PC-3 (cell line): Measurements from ENCODE around the gene TOPORS. TPM values are rescaled to one million over a fixed set of nuclear protein-coding genes. Genes with fewer than 3 reads are reported as not detected.

Experiments
- ATAC-seq: fragments of 200-7000 bp; cut with Tn5 transposase; 2 replicates; pipeline ENCODE4 v1.9.1; 2020; ENCODE audit warnings: mild to moderate bottlenecking, moderate library complexity
- BruUV-seq: library from RNA; stranded (reverse); fragments of 400-500 nt; replicated peaks from 2 replicates; lab custom pipeline; 2021; lab: Mats Ljungman, UMichigan
- CTCF ChIA-PET: fragments of 300-600 bp; sonication (Branson Sonifier 250); formaldehyde crosslinking; loops from one replicate; lab custom pipeline; 2022; ENCODE audit warnings: antibody characterized with exemption; lab: Charles Lee
- POLR2A ChIA-PET: fragments of 300-600 bp; sonication (Branson Sonifier 250); formaldehyde crosslinking; loops from one replicate; lab custom pipeline; 2022; ENCODE audit warnings: antibody characterized with exemption; ENCODE audit not compliant: unreplicated experiment; lab: Charles Lee
- DNase-seq: peaks from one replicate; pipeline ENCODE4 v3.0.0-alpha.2; 2015
- H2AFZ ChIP-seq: fragments of 300-600 bp; sonication (generic); 2 replicates; pipeline ENCODE4 v1.6.0; 2016; ENCODE audit warnings: antibody characterized with exemption, low read length
- H3F3A ChIP-seq: fragments of 300-600 bp; sonication (generic); one replicate; pipeline ENCODE4 v1.6.0; 2017; ENCODE audit warnings: antibody characterized with exemption, low read length, control low read depth, mild to moderate bottlenecking; ENCODE audit not compliant: unreplicated experiment
- H3K27ac ChIP-seq: fragments of 300-600 bp; sonication (generic); 2 replicates; pipeline ENCODE4 v1.5.1; 2016; ENCODE audit warnings: mild to moderate bottlenecking, low read length
- H3K27me3 ChIP-seq: fragments of 300-600 bp; sonication (generic); 2 replicates; pipeline ENCODE4 v1.6.1; 2016; ENCODE audit warnings: low read length, mixed read lengths
- H3K36me3 ChIP-seq: fragments of 300-600 bp; sonication (generic); 2 replicates; pipeline ENCODE4 v1.6.1; 2016; ENCODE audit warnings: low read depth, mixed run types, low read length, mixed read lengths
- H3K4me1 ChIP-seq: fragments of 300-600 bp; sonication (generic); 2 replicates; pipeline ENCODE4 v1.5.1; 2016; ENCODE audit warnings: low read length; ENCODE audit not compliant: insufficient read depth
- H3K4me2 ChIP-seq: fragments of 300-600 bp; sonication (generic); 2 replicates; pipeline ENCODE4 v1.6.0; 2016; ENCODE audit warnings: low read length
- H3K4me3 ChIP-seq: fragments of 300-600 bp; sonication (generic); 2 replicates; pipeline ENCODE4 v1.5.1; 2016; ENCODE audit warnings: mild to moderate bottlenecking, low read length, mixed read lengths
- H3K79me2 ChIP-seq: fragments of 300-600 bp; sonication (generic); 2 replicates; pipeline ENCODE4 v1.6.1; 2017; ENCODE audit warnings: low read length, mixed read lengths
- H3K9ac ChIP-seq: fragments of 300-600 bp; sonication (generic); 2 replicates; pipeline ENCODE4 v1.6.0; 2016; ENCODE audit warnings: mild to moderate bottlenecking, low read length
- H3K9me2 ChIP-seq: fragments of 300-600 bp; sonication (generic); replicated peaks from 2 replicates; pipeline ENCODE4 v1.6.1; 2016; ENCODE audit warnings: mixed run types, low read length, mixed read lengths
- H3K9me3 ChIP-seq: fragments of 300-600 bp; sonication (generic); 2 replicates; pipeline ENCODE4 v1.6.1; 2016; ENCODE audit warnings: low read length, mixed read lengths
- H4K20me1 ChIP-seq: fragments of 300-600 bp; sonication (generic); 2 replicates; pipeline ENCODE4 v1.6.1; 2016; ENCODE audit warnings: low read length, mixed read lengths
- CTCF ChIP-seq: fragments of 300-600 bp; sonication (generic); conservative IDR thresholded peaks from 2 replicates; pipeline ENCODE4 v1.5.1; 2017; ENCODE audit warnings: antibody characterized with exemption, low read depth, mild to moderate bottlenecking, low read length
- EZH2 ChIP-seq: fragments of 300-600 bp; sonication (generic); IDR thresholded peaks from one replicate; pipeline ENCODE4 v1.6.1; 2017; ENCODE audit warnings: antibody characterized with exemption, mild to moderate bottlenecking, low read length; ENCODE audit not compliant: unreplicated experiment
- EZH2phosphoT487 ChIP-seq: fragments of 300-600 bp; sonication (generic); IDR thresholded peaks from 2 replicates; pipeline ENCODE4 v1.6.1; 2018; ENCODE audit warnings: mild to moderate bottlenecking, antibody characterized with exemption, low read length, borderline replicate concordance
- intact Hi-C: fragments of 100-400 bp; cut with micrococcal nuclease; formaldehyde crosslinking; loops from 2 replicates; pipeline ENCODE4 v1.9.0; 2023
- total RNA-seq: library from RNA; depleted of rRNA; stranded (reverse); fragments of >200 nt; gene quantifications from 2 replicates; pipeline ENCODE4 v1.2.3, GENCODE V29; 2014

TOPORS gene
- total RNA-seq, 1 experiment from 2014 or later: 11.4 TPM

- no peak for DNase-seq
- BruUV-seq: no TSS peak
- no peaks in the 10 kb centered on the region for H3K79me2 ChIP-seq
- H3K36me3 ChIP-seq: no peaks in the 10 kb centered on the region
- no peak overlapping the region for H3K9ac ChIP-seq
- no peaks in the 10 kb centered on the region for H3K27me3 ChIP-seq
- no peak overlapping the region for H3K4me2 ChIP-seq
- POLR2A ChIA-PET: no interaction called here
- TF ChIP-seq EZH2phosphoT487: no peak
- no peak for TF ChIP-seq EZH2
- TF ChIP-seq CTCF: no peak
- H3K27ac ChIP-seq: no peak overlapping the region
- no peak for ATAC-seq
- H3K4me3 ChIP-seq: no peak overlapping the region
- H3K4me1 ChIP-seq: no peaks in the 10 kb centered on the region
- H4K20me1 ChIP-seq: no peaks in the 10 kb centered on the region
- H2AFZ ChIP-seq: no peak overlapping the region
- no peaks in the 10 kb centered on the region for H3K9me3 ChIP-seq
- intact Hi-C loops: no loop called here
- H3F3A ChIP-seq: no peaks in the 10 kb centered on the region
- CTCF ChIA-PET: no interaction called here
- no peaks in the 10 kb centered on the region for H3K9me2 ChIP-seq
Measured at GRCh38 chr9:32508728-32509127, 43.7 kb downstream of the TOPORS start.

GRCh38 chr9:32503008-32503407 is 49.4 kb downstream of the TOPORS start:
- intact Hi-C loops: no loop called here
- no peaks in the 10 kb centered on the region for H3K79me2 ChIP-seq
- H3K9ac ChIP-seq: no peak overlapping the region
- peak overlapping the region; percentile 82 for H3K27ac ChIP-seq
- H3K9me3 ChIP-seq: no peaks in the 10 kb centered on the region
- no peak overlapping the region for H3K4me3 ChIP-seq
- no peak for DNase-seq
- POLR2A ChIA-PET: no interaction called here
- H3K27me3 ChIP-seq: no peaks in the 10 kb centered on the region
- no peak for TF ChIP-seq EZH2
- TF ChIP-seq CTCF: no peak
- TF ChIP-seq EZH2phosphoT487: no peak
- CTCF ChIA-PET: no interaction called here
- peaks cover 8% of the 10 kb centered on the region for H3K36me3 ChIP-seq
- BruUV-seq: no TSS peak
- H3K4me2 ChIP-seq: no peak overlapping the region
- H4K20me1 ChIP-seq: no peaks in the 10 kb centered on the region
- no peak for ATAC-seq
- H2AFZ ChIP-seq: 0 out of 2 replicates have a peak overlapping the region, but pooled peaks have one; percentile 28
- no peaks in the 10 kb centered on the region for H3K9me2 ChIP-seq
- H3K4me1 ChIP-seq: peaks cover 28% of the 10 kb centered on the region
- no peaks in the 10 kb centered on the region for H3F3A ChIP-seq

- intact Hi-C loops: no loop called here
- Histone ChIP-seq H3K4me2 (no peak overlapping the region), H3K4me3 (no peak overlapping the region), H4K20me1 (no peaks in the 10 kb centered on the region), H3K4me1 (peaks cover 28% of the 10 kb centered on the region), H2AFZ (0 out of 2 replicates have a peak overlapping the region, but pooled peaks have one; percentile 28), H3K36me3 (peaks cover 8% of the 10 kb centered on the region), H3K9me3 (no peaks in the 10 kb centered on the region), H3K9ac (no peak overlapping the region), H3K79me2 (no peaks in the 10 kb centered on the region), H3K9me2 (no peaks in the 10 kb centered on the region), H3F3A (no peaks in the 10 kb centered on the region), H3K27me3 (no peaks in the 10 kb centered on the region), H3K27ac (peak overlapping the region; percentile 82)
- no TSS peak for BruUV-seq
- CTCF ChIA-PET: no interaction called here
- POLR2A ChIA-PET: no interaction called here
- TF ChIP-seq EZH2phosphoT487 (no peak), EZH2 (no peak), CTCF (no peak)
- ATAC-seq (peak; percentile 87), DNase-seq (peak; percentile 86)
Measured at GRCh38 chr9:32502464-32502863, 49.9 kb downstream of the TOPORS start.
